Large intestine (tissue), 3 donors: ENCODE results near the gene CEP57. TPM values are rescaled to one million over a fixed set of nuclear protein-coding genes. Genes with fewer than 3 reads are reported as not detected.
"Not testable (repeated sequence)": the region's sequence is repeated elsewhere in the genome, so short reads cannot be mapped to it uniquely, and the experiment has no call there.

Source experiments
- DNase-seq, 2 donors: peaks; one replicate each; pipeline versions ENCODE4 v3.0.0 to v3.0.0-alpha.2; 2013
- H3K27ac ChIP-seq: one replicate; pipeline ENCODE4 v1.5.1; 2013; ENCODE audit warnings: low read length
- H3K27me3 ChIP-seq: 2 replicates; pipeline ENCODE4 v1.6.1; 2013; ENCODE audit warnings: low read length; ENCODE audit not compliant: control insufficient read depth, insufficient read depth
- H3K36me3 ChIP-seq: 2 replicates; pipeline ENCODE4 v1.6.1; 2013; ENCODE audit warnings: low read length; ENCODE audit not compliant: control insufficient read depth, insufficient read depth
- H3K4me1 ChIP-seq: one replicate; pipeline ENCODE4 v1.6.1; 2013; ENCODE audit warnings: low read length; ENCODE audit not compliant: control insufficient read depth, insufficient read depth
- H3K4me3 ChIP-seq: one replicate; pipeline ENCODE4 v1.5.1; 2013; ENCODE audit warnings: low read length
- H3K9me3 ChIP-seq: one replicate; pipeline ENCODE4 v1.6.1; 2013; ENCODE audit warnings: mild to moderate bottlenecking, low read depth, low read length, moderate library complexity; ENCODE audit not compliant: control insufficient read depth
- WGBS: methylation state at CpG from one replicate; pipeline ENCODE4 v1.1.5; 2013; ENCODE audit warnings: low lambda C conversion rate; ENCODE audit not compliant: insufficient coverage; 5-methylcytosine and 5-hydroxymethylcytosine counted together
- polyA plus RNA-seq: library from polyadenylated mRNA; unstranded; fragments of 120-200 nt; gene quantifications from one replicate; pipeline ENCODE4 v1.2.1, GENCODE V29; 2013

The CEP57 gene
- polyA plus RNA-seq, 1 donor: 80.0 TPM

DNA sequence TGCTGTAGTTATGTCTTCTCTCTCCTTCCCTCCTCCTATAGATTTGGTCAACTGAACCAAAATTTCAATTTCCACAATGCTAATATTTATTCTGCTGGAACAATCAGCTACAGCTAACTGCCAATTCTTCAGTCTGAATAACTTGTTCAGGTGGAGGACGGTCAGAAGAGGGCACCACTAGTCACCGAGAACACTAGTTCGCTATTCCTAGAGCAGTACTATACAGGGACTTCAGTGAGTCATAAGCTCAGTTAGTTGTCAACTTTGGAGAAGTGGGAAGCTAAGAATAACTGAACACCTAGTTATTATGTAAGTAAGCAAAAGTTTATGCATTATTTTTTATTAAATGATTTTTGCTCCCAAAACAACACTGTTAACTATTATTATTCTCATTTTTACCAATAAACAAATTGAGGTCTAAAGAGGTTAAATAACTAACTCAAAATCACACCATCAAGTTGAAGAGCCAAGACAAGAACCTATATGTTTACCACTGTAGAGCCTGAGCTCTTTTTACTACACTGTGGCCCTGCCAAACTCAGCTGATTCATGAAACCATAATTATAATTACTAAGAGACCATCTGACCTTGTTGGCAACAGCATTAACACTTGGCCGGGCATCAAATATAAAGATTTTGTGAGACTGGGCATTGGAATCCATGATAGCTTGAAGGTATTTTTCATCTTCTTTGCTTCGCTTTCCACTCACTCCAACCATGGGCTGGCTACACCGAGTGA is 59.0 kb downstream of the CEP57 start:
- Histone ChIP-seq H3K36me3 (peaks cover 24% of the 10 kb centered on the region), H3K27ac (no peak overlapping the region), H3K27me3 (no peaks in the 10 kb centered on the region), H3K4me3 (no peak overlapping the region), H3K9me3 (no peaks in the 10 kb centered on the region), H3K4me1 (no peaks in the 10 kb centered on the region)
- DNase-seq: peak; percentile 50 to 61
- 66% methylated on average over 3 of the region's 6 CpGs for WGBS

- Histone ChIP-seq H3K27ac (no peak overlapping the region), H3K9me3 (no peaks in the 10 kb centered on the region), H3K36me3 (peaks cover 23% of the 10 kb centered on the region), H3K27me3 (no peaks in the 10 kb centered on the region), H3K4me3 (no peak overlapping the region), H3K4me1 (no peaks in the 10 kb centered on the region)
- DNase-seq: no peak
Measured at GRCh38 chr11:95850137-95850536, 59.8 kb downstream of the CEP57 start.

- Histone ChIP-seq H3K27ac (no peak overlapping the region), H3K9me3 (no peaks in the 10 kb centered on the region), H3K36me3 (peaks cover 19% of the 10 kb centered on the region), H3K4me3 (no peak overlapping the region), H3K27me3 (no peaks in the 10 kb centered on the region), H3K4me1 (no peaks in the 10 kb centered on the region)
- no peak for DNase-seq
Measured at GRCh38 chr11:95853138-95853537, 62.8 kb downstream of the CEP57 start.

- H3K27me3 ChIP-seq: no peaks in the 10 kb centered on the region
- WGBS: 100% methylated on average over 1 of the region's 2 CpGs
Measured at GRCh38 chr11:95853862-95854261, 63.6 kb downstream of the CEP57 start.

DNA sequence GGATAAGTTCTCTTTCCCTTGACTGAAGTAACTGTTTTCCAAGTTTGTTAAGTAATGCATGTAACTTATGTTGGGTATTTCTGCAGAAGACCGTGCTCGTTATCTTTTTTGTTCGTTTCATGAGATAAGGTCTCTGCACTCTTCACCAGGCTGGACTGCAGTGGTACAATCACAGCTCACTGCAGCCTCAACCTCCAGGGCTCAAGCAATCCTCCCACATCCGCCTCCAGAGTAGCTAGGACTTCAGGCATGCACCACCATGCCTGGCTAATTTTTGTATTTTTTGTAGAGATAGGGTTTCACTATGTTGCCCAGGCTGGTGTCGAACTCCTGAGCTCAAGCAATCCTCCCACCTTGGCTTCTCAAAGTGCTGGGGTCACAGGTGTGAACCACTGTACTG is 64.1 kb downstream of the CEP57 start:
- not testable (repeated sequence) for H3K27ac ChIP-seq, H3K4me1 ChIP-seq, DNase-seq, H3K9me3 ChIP-seq, H3K4me3 ChIP-seq, H3K27me3 ChIP-seq
- 70% methylated on average over 2 of the region's 5 CpGs for WGBS
- peaks cover 19% of the 10 kb centered on the region for H3K36me3 ChIP-seq

More at GRCh38 chr11:95853862-95854261, 63.6 kb downstream of the CEP57 start:
- DNase-seq: no peak
- Histone ChIP-seq H3K4me1 (no peaks in the 10 kb centered on the region), H3K27ac (no peak overlapping the region), H3K36me3 (peaks cover 19% of the 10 kb centered on the region), H3K4me3 (no peak overlapping the region), H3K9me3 (no peaks in the 10 kb centered on the region)

GRCh38 chr11:95860024-95860423 is 69.7 kb downstream of the CEP57 start:
- 80% methylated on average over 1 of the region's 4 CpGs for WGBS
- not testable (repeated sequence) for H3K27ac ChIP-seq, H3K4me3 ChIP-seq, DNase-seq, H3K4me1 ChIP-seq, H3K9me3 ChIP-seq, H3K27me3 ChIP-seq
- H3K36me3 ChIP-seq: peaks cover 11% of the 10 kb centered on the region

DNA sequence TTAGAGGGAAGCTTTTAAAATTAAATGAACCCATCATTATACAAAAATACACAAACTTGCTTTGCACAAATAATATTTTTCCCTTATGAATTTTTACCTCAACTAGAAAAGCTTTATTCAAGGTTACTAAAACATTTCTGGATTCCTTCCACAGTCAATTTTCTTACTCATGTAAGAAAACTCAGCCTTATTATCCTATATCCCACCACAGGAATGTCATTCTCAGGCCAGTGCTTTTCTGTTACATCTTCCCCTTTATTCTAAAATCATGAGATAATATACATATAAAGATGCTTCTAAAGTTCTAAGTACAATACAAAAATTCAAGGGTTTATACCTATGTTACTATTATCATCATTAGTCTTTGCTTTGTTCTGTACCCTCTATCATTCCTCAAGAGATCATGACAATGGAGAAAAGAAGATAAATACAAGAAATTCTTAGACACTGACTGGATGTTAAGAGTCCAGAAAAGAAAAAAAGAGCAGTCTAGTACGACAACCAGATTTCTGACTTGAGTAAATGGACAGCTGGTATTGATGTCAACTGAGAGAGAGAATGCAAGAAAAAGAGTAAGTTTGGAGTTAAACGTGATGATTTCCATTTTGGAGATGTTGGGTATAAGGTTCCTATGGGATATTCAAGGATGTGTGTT is 73.3 kb downstream of the CEP57 start:
- Histone ChIP-seq H3K36me3 (peaks cover 8% of the 10 kb centered on the region), H3K4me3 (no peak overlapping the region), H3K4me1 (no peaks in the 10 kb centered on the region), H3K27me3 (no peaks in the 10 kb centered on the region), H3K27ac (no peak overlapping the region), H3K9me3 (no peaks in the 10 kb centered on the region)
- 100% methylated on average over 1 of the region's 2 CpGs for WGBS
- no peak for DNase-seq

DNA sequence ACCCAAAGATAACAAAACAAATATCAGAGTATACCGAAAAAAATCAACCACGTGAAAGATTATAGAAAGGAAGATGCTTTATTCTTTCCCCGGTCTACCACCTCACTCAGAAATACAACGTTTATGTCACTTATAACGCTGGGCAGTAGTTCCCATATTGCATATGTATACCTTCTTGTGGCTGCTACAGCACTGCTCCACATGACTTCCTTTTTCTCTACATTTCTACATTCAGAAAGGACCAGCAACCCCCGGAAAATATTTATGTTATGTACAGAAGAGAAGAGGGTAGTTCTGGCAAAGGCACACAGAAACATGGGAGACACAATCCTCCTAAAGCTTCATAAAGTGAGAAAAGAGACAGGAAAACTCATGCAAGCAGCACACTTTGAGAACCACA is 76.8 kb downstream of the CEP57 start:
- Histone ChIP-seq H3K9me3 (no peaks in the 10 kb centered on the region), H3K4me3 (no peak overlapping the region), H3K4me1 (no peaks in the 10 kb centered on the region), H3K36me3 (peaks cover 8% of the 10 kb centered on the region), H3K27me3 (no peaks in the 10 kb centered on the region), H3K27ac (no peak overlapping the region)
- no CpG with 5 or more reads among the region's 6 CpGs for WGBS
- DNase-seq: no peak

GRCh38 chr11:95870877-95871276 is 80.6 kb downstream of the CEP57 start:
- not testable (repeated sequence) for H3K4me1 ChIP-seq, H3K36me3 ChIP-seq, H3K27me3 ChIP-seq, H3K9me3 ChIP-seq, H3K27ac ChIP-seq, DNase-seq, H3K4me3 ChIP-seq
- WGBS: no CpG with 5 or more reads among the region's 3 CpGs

GRCh38 chr11:95877291-95877690 is 87.0 kb downstream of the CEP57 start:
- Histone ChIP-seq H3K9me3 (no peaks in the 10 kb centered on the region), H3K4me3 (no peak overlapping the region), H3K27ac (no peak overlapping the region), H3K4me1 (no peaks in the 10 kb centered on the region), H3K27me3 (no peaks in the 10 kb centered on the region), H3K36me3 (peaks cover 13% of the 10 kb centered on the region)
- WGBS: no CpG with 5 or more reads among the region's 2 CpGs
- no peak for DNase-seq
